SU-DHL-6 (cell line): ENCODE results near the gene SPRED3.

ENCODE experiments used
- H2AFZ ChIP-seq: fragments of 200-600 bp; sonication (generic); 2 replicates; pipeline ENCODE4 v1.6.1; 2014; ENCODE audit warnings: low read depth, mild to moderate bottlenecking, moderate library complexity, mixed read lengths, antibody characterized with exemption, low read length; ENCODE audit not compliant: severe bottlenecking
- H3F3A ChIP-seq: fragments of 200-600 bp; shearing (Covaris generic); 2 replicates; pipeline ENCODE4 v1.6.0; 2016; ENCODE audit warnings: antibody characterized with exemption, mild to moderate bottlenecking; ENCODE audit not compliant: insufficient read depth
- H3K27ac ChIP-seq: fragments of 200-600 bp; sonication (generic); 2 replicates; pipeline ENCODE4 v1.5.1; 2016; ENCODE audit warnings: low read depth, mild to moderate bottlenecking, low read length, moderate library complexity, mixed read lengths
- H3K27me3 ChIP-seq: fragments of 200-600 bp; sonication (generic), shearing (Covaris generic); 2 replicates; pipeline ENCODE4 v1.6.0; 2014; ENCODE audit warnings: mild to moderate bottlenecking, low read length
- H3K36me3 ChIP-seq: fragments of 200-600 bp; sonication (generic); 2 replicates; pipeline ENCODE4 v1.6.1; 2014; ENCODE audit warnings: mild to moderate bottlenecking, low read length, mixed read lengths
- H3K4me2 ChIP-seq: fragments of 300-600, 200-600 bp; shearing (Covaris generic), sonication (generic); 2 replicates; pipeline ENCODE4 v1.6.0; 2014; ENCODE audit warnings: low read length, low read depth, mild to moderate bottlenecking; ENCODE audit not compliant: poor library complexity, severe bottlenecking
- H3K4me3 ChIP-seq: fragments of 200-600 bp; sonication (generic); 2 replicates; pipeline ENCODE4 v1.5.1; 2014; ENCODE audit warnings: antibody characterized with exemption, low read length, mild to moderate bottlenecking, mixed read lengths; ENCODE audit not compliant: insufficient read depth, poor library complexity, severe bottlenecking
- H3K79me2 ChIP-seq: fragments of 200-600 bp; sonication (generic); 2 replicates; pipeline ENCODE4 v1.6.1; 2014; ENCODE audit warnings: mild to moderate bottlenecking, low read length, moderate library complexity; ENCODE audit not compliant: insufficient read depth
- H3K9ac ChIP-seq: fragments of 200-600 bp; sonication (generic); 2 replicates; pipeline ENCODE4 v1.7.0; 2014; ENCODE audit warnings: mild to moderate bottlenecking, low read length
- H3K9me2 ChIP-seq: fragments of 200-600 bp; sonication (generic); replicated peaks from 2 replicates; pipeline ENCODE4 v1.6.1; 2014; ENCODE audit warnings: low read length; ENCODE audit not compliant: insufficient read depth
- H3K9me3 ChIP-seq: fragments of 200-600 bp; sonication (generic); 2 replicates; pipeline ENCODE4 v1.6.1; 2014; ENCODE audit warnings: low read length, mixed read lengths; ENCODE audit not compliant: insufficient read depth
- H4K20me1 ChIP-seq: fragments of 200-600 bp; sonication (generic); 2 replicates; pipeline ENCODE4 v1.6.1; 2014; ENCODE audit warnings: low read depth, mild to moderate bottlenecking, antibody characterized with exemption, low read length, moderate library complexity, mixed read lengths
- EZH2phosphoT487 ChIP-seq: fragments of 200-600 bp; sonication (generic), shearing (Covaris generic); conservative IDR thresholded peaks from 2 replicates; pipeline ENCODE4 v1.6.1; 2018; ENCODE audit warnings: mild to moderate bottlenecking, antibody characterized with exemption, low read length, moderate library complexity, mixed read lengths
- TF ChIP-seq, protein P1 (sequence below): fragments of 200-600 bp; sonication (generic); IDR thresholded peaks from one replicate; pipeline ENCODE4 v1.5.1; 2017; ENCODE audit warnings: antibody characterized with exemption, mild to moderate bottlenecking, low read length, moderate library complexity; ENCODE audit not compliant: insufficient read depth, poor library complexity, severe bottlenecking

The SPRED3 gene

DNA sequence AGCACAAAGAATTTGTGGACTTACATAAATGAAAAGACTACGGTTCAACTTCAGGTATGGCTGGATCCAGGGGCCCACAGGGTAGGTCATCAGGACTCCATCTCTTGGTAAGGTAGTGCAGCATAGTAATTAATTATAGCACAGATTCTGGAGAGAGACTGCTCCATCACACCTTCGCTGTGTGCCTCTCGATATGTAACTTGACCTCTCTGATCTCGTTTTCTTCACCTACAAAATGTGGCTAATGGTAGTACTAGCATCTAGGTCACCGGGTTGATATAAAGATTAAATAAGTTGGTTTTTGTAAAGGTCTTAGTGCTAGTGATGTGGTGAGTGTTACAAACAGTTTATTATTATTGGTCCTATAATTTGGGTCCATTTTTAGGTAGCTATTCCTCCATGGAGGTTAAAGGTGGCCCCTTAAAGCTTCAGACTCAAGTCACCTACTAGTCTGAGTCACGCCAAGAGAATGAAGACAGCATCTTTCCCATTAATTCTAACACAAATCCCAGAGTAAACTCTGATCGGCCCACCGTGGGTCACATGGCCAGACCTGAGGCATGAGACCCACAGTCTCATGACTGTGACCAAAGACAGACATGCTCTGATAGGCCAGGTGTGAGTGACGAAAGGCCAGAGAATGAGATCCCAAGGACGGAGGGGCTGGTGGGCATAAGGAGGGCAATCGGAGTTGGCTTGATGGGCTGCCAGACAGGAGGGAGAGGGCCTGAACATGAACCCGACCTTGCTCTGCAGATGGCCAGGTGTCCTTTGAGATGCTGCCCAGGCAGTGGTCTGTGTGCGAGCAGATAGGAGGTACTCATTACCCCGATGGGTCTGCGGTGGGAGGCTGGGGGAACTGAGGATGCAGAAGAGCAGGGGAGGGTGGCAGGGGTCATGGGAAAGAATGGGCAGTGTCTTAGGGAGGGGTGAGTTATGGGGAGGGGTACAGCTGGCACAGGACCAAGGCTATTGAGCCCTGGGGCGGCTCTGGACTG, 32.5 kb upstream of the SPRED3 start:
- Histone ChIP-seq H3K27me3 (no peaks in the 10 kb centered on the region), H2AFZ (no peak overlapping the region)

DNA sequence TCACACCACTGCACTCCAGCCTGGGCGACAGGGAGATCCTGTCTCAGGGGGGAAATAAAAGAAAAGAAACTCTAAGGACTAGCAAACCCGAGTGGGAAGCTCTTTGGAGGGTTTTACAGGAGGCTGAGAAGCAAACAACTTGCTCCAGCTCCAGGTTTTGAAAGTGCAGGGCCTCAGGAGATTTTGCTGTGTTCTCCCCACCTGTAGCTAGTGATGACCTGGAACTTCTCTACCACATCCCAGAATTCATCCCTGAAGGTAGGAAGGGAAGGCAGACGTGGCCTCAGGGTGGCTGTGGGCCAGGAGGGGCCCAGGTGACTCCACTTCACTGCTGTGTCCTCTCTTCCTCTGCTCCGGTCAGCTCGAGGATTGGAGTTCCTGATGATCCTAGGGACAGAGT, 30.4 kb upstream of the SPRED3 start:
- Histone ChIP-seq H3K9me2 (no peaks in the 10 kb centered on the region), H3K36me3 (no peaks in the 10 kb centered on the region), H2AFZ (no peak overlapping the region), H3K4me3 (no peak overlapping the region), H3K79me2 (no peaks in the 10 kb centered on the region), H3K4me2 (no peak overlapping the region), H3K27ac (no peak overlapping the region), H4K20me1 (no peaks in the 10 kb centered on the region), H3K9ac (no peak overlapping the region), H3K27me3 (no peaks in the 10 kb centered on the region), H3K9me3 (no peaks in the 10 kb centered on the region), H3F3A (no peaks in the 10 kb centered on the region)
- TF ChIP-seq EZH2phosphoT487, result no peak
- TF ChIP-seq, protein P1, sequence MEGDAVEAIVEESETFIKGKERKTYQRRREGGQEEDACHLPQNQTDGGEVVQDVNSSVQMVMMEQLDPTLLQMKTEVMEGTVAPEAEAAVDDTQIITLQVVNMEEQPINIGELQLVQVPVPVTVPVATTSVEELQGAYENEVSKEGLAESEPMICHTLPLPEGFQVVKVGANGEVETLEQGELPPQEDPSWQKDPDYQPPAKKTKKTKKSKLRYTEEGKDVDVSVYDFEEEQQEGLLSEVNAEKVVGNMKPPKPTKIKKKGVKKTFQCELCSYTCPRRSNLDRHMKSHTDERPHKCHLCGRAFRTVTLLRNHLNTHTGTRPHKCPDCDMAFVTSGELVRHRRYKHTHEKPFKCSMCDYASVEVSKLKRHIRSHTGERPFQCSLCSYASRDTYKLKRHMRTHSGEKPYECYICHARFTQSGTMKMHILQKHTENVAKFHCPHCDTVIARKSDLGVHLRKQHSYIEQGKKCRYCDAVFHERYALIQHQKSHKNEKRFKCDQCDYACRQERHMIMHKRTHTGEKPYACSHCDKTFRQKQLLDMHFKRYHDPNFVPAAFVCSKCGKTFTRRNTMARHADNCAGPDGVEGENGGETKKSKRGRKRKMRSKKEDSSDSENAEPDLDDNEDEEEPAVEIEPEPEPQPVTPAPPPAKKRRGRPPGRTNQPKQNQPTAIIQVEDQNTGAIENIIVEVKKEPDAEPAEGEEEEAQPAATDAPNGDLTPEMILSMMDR, result no peak

More for the DNA sequence above, 32.5 kb upstream of the SPRED3 start:
- Histone ChIP-seq H4K20me1 (no peaks in the 10 kb centered on the region), H3K36me3 (no peaks in the 10 kb centered on the region), H3K4me2 (no peak overlapping the region), H3K4me3 (no peak overlapping the region), H3K27ac (no peak overlapping the region), H3K9me3 (no peaks in the 10 kb centered on the region), H3K9ac (no peak overlapping the region), H3F3A (no peaks in the 10 kb centered on the region), H3K9me2 (no peaks in the 10 kb centered on the region), H3K79me2 (no peaks in the 10 kb centered on the region)
- TF ChIP-seq EZH2phosphoT487, result no peak
- TF ChIP-seq, protein P1, result no peak

DNA sequence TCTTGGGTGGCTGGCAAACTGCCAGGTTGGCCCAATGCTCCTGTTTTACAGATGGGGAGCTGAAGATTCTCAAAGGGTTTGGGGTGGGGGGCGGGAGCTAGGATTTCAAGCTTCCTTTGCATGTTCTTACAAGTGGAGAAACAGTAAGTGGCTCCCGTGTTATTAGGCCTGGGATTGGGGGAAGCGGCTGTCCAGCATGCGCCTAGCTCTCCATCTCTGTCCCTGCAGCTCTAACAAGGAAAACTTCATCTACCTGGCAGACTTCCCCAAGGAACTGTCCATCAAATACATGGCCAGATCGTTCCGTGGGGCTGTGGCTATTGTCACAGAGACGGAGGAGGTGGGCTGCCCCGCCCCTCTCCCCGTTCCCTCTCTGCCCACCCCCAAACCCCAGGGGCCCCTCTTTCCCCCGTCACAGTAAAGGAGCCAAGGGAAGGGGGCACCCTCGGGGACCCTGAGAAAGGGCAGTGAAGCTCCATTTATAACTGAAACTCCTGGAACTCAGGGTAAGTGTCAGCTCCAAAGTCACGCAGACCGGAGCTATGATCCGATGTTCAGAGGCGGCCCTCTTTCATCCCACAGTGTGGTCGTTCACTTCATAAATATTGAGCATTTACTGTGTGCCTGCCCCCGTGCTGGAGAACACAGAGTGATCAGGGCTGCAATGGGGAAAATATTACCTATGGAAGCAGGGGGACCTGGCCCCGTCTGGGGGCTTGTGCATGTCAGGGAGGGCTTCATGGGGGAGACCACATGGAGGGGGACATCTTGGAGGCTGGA, 29.1 kb upstream of the SPRED3 start:
- Histone ChIP-seq H3K36me3 (no peaks in the 10 kb centered on the region), H3K9ac (no peak overlapping the region), H2AFZ (no peak overlapping the region), H4K20me1 (no peaks in the 10 kb centered on the region), H3F3A (no peaks in the 10 kb centered on the region), H3K9me2 (no peaks in the 10 kb centered on the region), H3K4me3 (no peak overlapping the region), H3K27me3 (no peaks in the 10 kb centered on the region), H3K4me2 (no peak overlapping the region), H3K27ac (no peak overlapping the region), H3K79me2 (no peaks in the 10 kb centered on the region), H3K9me3 (no peaks in the 10 kb centered on the region)
- no peak for TF ChIP-seq EZH2phosphoT487
- TF ChIP-seq, protein P1, result no peak
